ENCODE measurements around the gene IMPA2.

GRCh38 chr18:12033643-12034025, 52.3 kb downstream of the IMPA2 start:
- TF ChIP-seq EZH2 (IDR thresholded peaks at IDR 0.05; ENCODE audit: borderline replicate concordance, low read depth, low read length, severe bottlenecking) = no peak
- TF ChIP-seq, protein P1, sequence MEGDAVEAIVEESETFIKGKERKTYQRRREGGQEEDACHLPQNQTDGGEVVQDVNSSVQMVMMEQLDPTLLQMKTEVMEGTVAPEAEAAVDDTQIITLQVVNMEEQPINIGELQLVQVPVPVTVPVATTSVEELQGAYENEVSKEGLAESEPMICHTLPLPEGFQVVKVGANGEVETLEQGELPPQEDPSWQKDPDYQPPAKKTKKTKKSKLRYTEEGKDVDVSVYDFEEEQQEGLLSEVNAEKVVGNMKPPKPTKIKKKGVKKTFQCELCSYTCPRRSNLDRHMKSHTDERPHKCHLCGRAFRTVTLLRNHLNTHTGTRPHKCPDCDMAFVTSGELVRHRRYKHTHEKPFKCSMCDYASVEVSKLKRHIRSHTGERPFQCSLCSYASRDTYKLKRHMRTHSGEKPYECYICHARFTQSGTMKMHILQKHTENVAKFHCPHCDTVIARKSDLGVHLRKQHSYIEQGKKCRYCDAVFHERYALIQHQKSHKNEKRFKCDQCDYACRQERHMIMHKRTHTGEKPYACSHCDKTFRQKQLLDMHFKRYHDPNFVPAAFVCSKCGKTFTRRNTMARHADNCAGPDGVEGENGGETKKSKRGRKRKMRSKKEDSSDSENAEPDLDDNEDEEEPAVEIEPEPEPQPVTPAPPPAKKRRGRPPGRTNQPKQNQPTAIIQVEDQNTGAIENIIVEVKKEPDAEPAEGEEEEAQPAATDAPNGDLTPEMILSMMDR (IDR thresholded peaks at IDR 0.05; ENCODE audit: borderline replicate concordance, extremely low read depth, low read length, poor library complexity, severe bottlenecking) = no peak

Data from DND-41 (cell line).